Colonic mucosa (tissue), 4 donors: ENCODE results near the gene KIAA0408. TPM values are rescaled to one million over a fixed set of nuclear protein-coding genes. Genes with fewer than 3 reads are reported as not detected.
"Not testable (repeated sequence)": the region's sequence is repeated elsewhere in the genome, so short reads cannot be mapped to it uniquely, and the experiment has no call there.

Experiments
- DNase-seq: peaks from one replicate; pipeline ENCODE4 v3.0.0-alpha.2; 2020
- H3K27ac ChIP-seq: fragments of 200-600 bp; one replicate; pipeline ENCODE4 v1.8.0; 2021
- H3K27me3 ChIP-seq: fragments of 200-600 bp; one replicate; pipeline ENCODE4 v1.8.0; 2021
- H3K36me3 ChIP-seq: fragments of 200-600 bp; one replicate; pipeline ENCODE4 v1.8.0; 2021
- H3K4me1 ChIP-seq: fragments of 200-600 bp; one replicate; pipeline ENCODE4 v1.8.0; 2021; ENCODE audit warnings: mild to moderate bottlenecking
- H3K4me3 ChIP-seq: fragments of 200-600 bp; one replicate; pipeline ENCODE4 v1.8.0; 2021
- H3K9ac ChIP-seq, 2 donors: one replicate each; pipeline ENCODE4 v1.7.0; 2013; ENCODE audit warnings: control low read depth in 2 of 2, low read depth in 2 of 2, low read length in 2 of 2
- H3K9me3 ChIP-seq: fragments of 200-600 bp; one replicate; pipeline ENCODE4 v1.8.0; 2021
- intact Hi-C: fragments of 100-400 bp; cut with DNase I; formaldehyde crosslinking; loops from one replicate; pipeline ENCODE4 v1.14.1; 2022
- total RNA-seq, 2 donors: library from RNA; stranded (reverse); fragmentation: NEBNext Ultra II Directional in 1 of 2; extraction: Animal tissue kit (Norgen Biotek cat#: 25700) in 1 of 2; gene quantifications; one replicate each; pipeline ENCODE4 v1.2.1, GENCODE V29; 2021
- TF ChIP-seq, protein P1 (sequence below): fragments of 200-600 bp; IDR thresholded peaks from one replicate; pipeline ENCODE4 v1.8.0; 2022; ENCODE audit warnings: antibody characterized with exemption, mild to moderate bottlenecking
- donor health status: healthy.
- donor health status: DM: no; HTN: no; CAD: no.
- donor health status: DM: no; HTN: no; CAD: no.

KIAA0408 gene
- total RNA-seq, 2 donors from 2014 or later = 1.6 to 2.7 TPM

DNA sequence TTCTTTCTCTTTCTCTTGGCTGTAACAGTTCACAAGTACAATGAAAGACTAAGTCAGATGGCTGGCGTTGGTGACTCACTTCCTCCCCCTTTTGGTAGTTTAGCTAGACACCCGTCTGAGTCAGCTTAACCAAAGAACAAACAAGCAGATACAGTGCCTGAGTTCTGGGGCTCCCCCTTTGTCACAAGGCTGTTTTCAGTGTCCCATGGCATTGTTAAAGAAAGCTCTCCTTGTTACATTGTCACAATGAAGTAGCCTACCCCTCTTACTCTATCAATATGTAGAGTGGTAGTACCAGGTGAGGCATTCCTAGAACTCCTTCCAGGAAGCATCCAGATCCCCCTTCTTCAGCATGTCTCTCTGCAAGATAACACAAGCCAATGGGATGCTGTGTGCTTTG lies 38.6 kb downstream of the KIAA0408 start:
- Histone ChIP-seq H3K9ac (no peak overlapping the region), H3K4me1 (no peaks in the 10 kb centered on the region), H3K27me3 (no peaks in the 10 kb centered on the region), H3K9me3 (no peaks in the 10 kb centered on the region), H3K27ac (no peak overlapping the region), H3K36me3 (no peaks in the 10 kb centered on the region), H3K4me3 (no peak overlapping the region)
- TF ChIP-seq, protein P1, sequence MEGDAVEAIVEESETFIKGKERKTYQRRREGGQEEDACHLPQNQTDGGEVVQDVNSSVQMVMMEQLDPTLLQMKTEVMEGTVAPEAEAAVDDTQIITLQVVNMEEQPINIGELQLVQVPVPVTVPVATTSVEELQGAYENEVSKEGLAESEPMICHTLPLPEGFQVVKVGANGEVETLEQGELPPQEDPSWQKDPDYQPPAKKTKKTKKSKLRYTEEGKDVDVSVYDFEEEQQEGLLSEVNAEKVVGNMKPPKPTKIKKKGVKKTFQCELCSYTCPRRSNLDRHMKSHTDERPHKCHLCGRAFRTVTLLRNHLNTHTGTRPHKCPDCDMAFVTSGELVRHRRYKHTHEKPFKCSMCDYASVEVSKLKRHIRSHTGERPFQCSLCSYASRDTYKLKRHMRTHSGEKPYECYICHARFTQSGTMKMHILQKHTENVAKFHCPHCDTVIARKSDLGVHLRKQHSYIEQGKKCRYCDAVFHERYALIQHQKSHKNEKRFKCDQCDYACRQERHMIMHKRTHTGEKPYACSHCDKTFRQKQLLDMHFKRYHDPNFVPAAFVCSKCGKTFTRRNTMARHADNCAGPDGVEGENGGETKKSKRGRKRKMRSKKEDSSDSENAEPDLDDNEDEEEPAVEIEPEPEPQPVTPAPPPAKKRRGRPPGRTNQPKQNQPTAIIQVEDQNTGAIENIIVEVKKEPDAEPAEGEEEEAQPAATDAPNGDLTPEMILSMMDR = peak; percentile 62
- DNase-seq = peak; percentile 42
- intact Hi-C loops = loop anchor here (5.0 kb wide), 2 partner anchors 78 to 118 kb away; partner anchors contain the start of gene ECHDC1

DNA sequence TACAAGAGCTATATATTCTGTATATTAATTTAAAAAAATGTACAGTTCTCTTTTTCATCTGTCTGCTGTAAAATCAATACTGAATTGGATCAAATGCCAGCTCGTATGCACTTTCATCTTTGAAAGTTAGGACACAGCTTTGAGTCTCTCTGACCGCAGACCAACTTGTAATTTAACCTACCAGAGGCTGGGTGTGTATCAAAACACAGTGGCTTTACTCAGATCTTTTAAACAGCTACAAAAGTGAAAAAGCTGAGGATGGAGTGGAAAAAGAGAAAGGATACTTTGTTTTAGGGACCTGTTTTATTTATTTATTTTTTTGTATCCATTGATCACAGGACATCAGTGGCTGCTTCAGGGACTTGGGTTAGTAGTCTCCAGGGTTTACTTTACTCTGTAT lies 44.1 kb downstream of the KIAA0408 start:
- TF ChIP-seq, protein P1 = no peak
- H3K9me3 ChIP-seq = no peaks in the 10 kb centered on the region
- intact Hi-C loops = no loop called here
- H3K4me1 ChIP-seq = no peaks in the 10 kb centered on the region
- H3K27me3 ChIP-seq = no peaks in the 10 kb centered on the region
- no peak overlapping the region for H3K9ac ChIP-seq
- no peaks in the 10 kb centered on the region for H3K36me3 ChIP-seq
- DNase-seq = no peak
- no peak overlapping the region for H3K27ac ChIP-seq
- no peak overlapping the region for H3K4me3 ChIP-seq

- H3K9me3 ChIP-seq, H3K4me3 ChIP-seq, H3K9ac ChIP-seq, intact Hi-C loops, H3K27me3 ChIP-seq, H3K27ac ChIP-seq, H3K36me3 ChIP-seq, H3K4me1 ChIP-seq: not testable (repeated sequence)
- DNase-seq = peak; percentile 40
These were observed 46.1 kb downstream of the KIAA0408 start for GRCh38 chr6:127413123-127413522.

DNA sequence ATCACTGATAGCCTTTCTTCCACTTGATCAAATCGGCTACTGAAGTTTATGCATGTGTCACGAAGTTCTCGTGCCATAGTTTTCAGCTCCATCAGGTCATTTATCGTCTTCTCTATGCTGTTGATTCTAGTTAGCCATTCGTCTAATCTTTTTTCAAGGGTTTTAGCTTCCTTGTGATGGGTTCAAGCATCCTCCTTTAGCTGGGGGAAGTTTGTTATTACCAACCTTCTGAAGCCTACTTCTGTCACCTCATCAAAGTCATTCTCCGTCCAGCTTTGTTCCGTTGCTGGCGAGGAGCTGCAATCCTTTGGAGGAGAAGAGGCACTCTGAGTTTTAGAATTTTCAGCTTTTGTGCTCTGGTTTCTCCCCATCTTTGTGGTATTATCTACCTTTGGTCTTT lies 47.2 kb downstream of the KIAA0408 start:
- H3K4me1 ChIP-seq, H3K27me3 ChIP-seq, H3K36me3 ChIP-seq, H3K4me3 ChIP-seq, DNase-seq, intact Hi-C loops, H3K27ac ChIP-seq, H3K9me3 ChIP-seq, H3K9ac ChIP-seq: not testable (repeated sequence)

Other genes starting within 250 kb of the KIAA0408 start
- 10 to 100 TPM; 17.5 to 24.3 TPM for gene RNF146, start 192.5 kb downstream of the KIAA0408 start, total RNA-seq
- gene ECHDC1, start 115.8 kb downstream of the KIAA0408 start, total RNA-seq = 100 to 1,000 TPM in 1 of 2 donors, 10 to 100 TPM in 1; 56.1 to 111 TPM
- gene C6orf58, start 117.8 kb upstream of the KIAA0408 start, total RNA-seq = not detected